ENCODE data around the gene SIPA1.

Gene SIPA1

GRCh38 chr11:65598258-65598699 is 39.6 kb upstream of the SIPA1 start:
- Mint-ChIP-seq H3K27me3 (no peaks in the 10 kb centered on the region), H3K27ac (no peak overlapping the region), H3K4me3 (no peak overlapping the region), H3K4me1 (ENCODE audit: low read depth) (peaks cover 19% of the 10 kb centered on the region), H3K9me3 (no peaks in the 10 kb centered on the region), H3K36me3 (ENCODE audit: low read depth) (peaks cover 57% of the 10 kb centered on the region)
- no peak for DNase-seq

GRCh38 chr11:65599216-65599954 is 38.5 kb upstream of the SIPA1 start:
- no peak for DNase-seq
- Mint-ChIP-seq H3K4me3 (no peak overlapping the region), H3K36me3 (ENCODE audit: low read depth) (peaks cover 60% of the 10 kb centered on the region), H3K4me1 (ENCODE audit: low read depth) (peaks cover 12% of the 10 kb centered on the region), H3K27ac (peak overlapping the region; percentile 17), H3K9me3 (no peaks in the 10 kb centered on the region), H3K27me3 (no peaks in the 10 kb centered on the region)

- H3K27me3 Mint-ChIP-seq = no peaks in the 10 kb centered on the region
- H3K4me1 Mint-ChIP-seq (ENCODE audit: low read depth) = peaks cover 11% of the 10 kb centered on the region
- no peak overlapping the region for H3K27ac Mint-ChIP-seq
- DNase-seq = no peak
- H3K9me3 Mint-ChIP-seq = no peaks in the 10 kb centered on the region
- no peak overlapping the region for H3K4me3 Mint-ChIP-seq
- H3K36me3 Mint-ChIP-seq (ENCODE audit: low read depth) = peaks cover 66% of the 10 kb centered on the region
Observed at GRCh38 chr11:65599955-65600246, 38.0 kb upstream of the SIPA1 start.

GRCh38 chr11:65604258-65604657 is 33.6 kb upstream of the SIPA1 start:
- Mint-ChIP-seq H3K27me3 (no peaks in the 10 kb centered on the region), H3K9me3 (no peaks in the 10 kb centered on the region), H3K36me3 (ENCODE audit: low read depth) (peaks cover 79% of the 10 kb centered on the region), H3K4me3 (no peak overlapping the region), H3K27ac (peak overlapping the region; percentile 50), H3K4me1 (ENCODE audit: low read depth) (peaks cover 9% of the 10 kb centered on the region)
- no peak for DNase-seq

GRCh38 chr11:65606876-65607613 is 30.9 kb upstream of the SIPA1 start:
- H3K4me3 Mint-ChIP-seq = no peak overlapping the region
- no peak for DNase-seq
- no peaks in the 10 kb centered on the region for H3K27me3 Mint-ChIP-seq
- H3K36me3 Mint-ChIP-seq (ENCODE audit: low read depth) = peaks cover 90% of the 10 kb centered on the region
- H3K4me1 Mint-ChIP-seq (ENCODE audit: low read depth) = peaks cover 35% of the 10 kb centered on the region
- H3K27ac Mint-ChIP-seq = no peak overlapping the region
- H3K9me3 Mint-ChIP-seq = no peaks in the 10 kb centered on the region

GRCh38 chr11:65607614-65608426 is 30.1 kb upstream of the SIPA1 start:
- H3K4me3 Mint-ChIP-seq = no peak overlapping the region
- H3K27me3 Mint-ChIP-seq = no peaks in the 10 kb centered on the region
- H3K9me3 Mint-ChIP-seq = no peaks in the 10 kb centered on the region
- H3K36me3 Mint-ChIP-seq (ENCODE audit: low read depth) = peaks cover 91% of the 10 kb centered on the region
- no peak for DNase-seq
- H3K4me1 Mint-ChIP-seq (ENCODE audit: low read depth) = peaks cover 42% of the 10 kb centered on the region
- peak overlapping the region; percentile 65 for H3K27ac Mint-ChIP-seq

- no peak overlapping the region for H3K4me3 Mint-ChIP-seq
- H3K27me3 Mint-ChIP-seq = no peaks in the 10 kb centered on the region
- peaks cover 47% of the 10 kb centered on the region for H3K4me1 Mint-ChIP-seq (ENCODE audit: low read depth)
- no peaks in the 10 kb centered on the region for H3K9me3 Mint-ChIP-seq
- DNase-seq = no peak
- peaks cover 85% of the 10 kb centered on the region for H3K36me3 Mint-ChIP-seq (ENCODE audit: low read depth)
- H3K27ac Mint-ChIP-seq = peak overlapping the region; percentile 91
Observed at GRCh38 chr11:65609229-65609628, 28.7 kb upstream of the SIPA1 start.

GRCh38 chr11:65609665-65610064 is 28.2 kb upstream of the SIPA1 start:
- H3K27me3 Mint-ChIP-seq = no peaks in the 10 kb centered on the region
- peak overlapping the region; percentile 20 for H3K4me3 Mint-ChIP-seq

GRCh38 chr11:65610404-65610803 is 27.5 kb upstream of the SIPA1 start:
- H3K9me3 Mint-ChIP-seq = no peaks in the 10 kb centered on the region
- H3K4me1 Mint-ChIP-seq (ENCODE audit: low read depth) = peaks cover 47% of the 10 kb centered on the region

More at GRCh38 chr11:65609665-65610064, 28.2 kb upstream of the SIPA1 start:
- Mint-ChIP-seq H3K9me3 (no peaks in the 10 kb centered on the region), H3K36me3 (ENCODE audit: low read depth) (peaks cover 84% of the 10 kb centered on the region), H3K27ac (peak overlapping the region; percentile 91), H3K4me1 (ENCODE audit: low read depth) (peaks cover 47% of the 10 kb centered on the region)
- no peak for DNase-seq

GRCh38 chr11:65611028-65611757 is 26.7 kb upstream of the SIPA1 start:
- no peaks in the 10 kb centered on the region for H3K27me3 Mint-ChIP-seq
- H3K27ac Mint-ChIP-seq = peak overlapping the region; percentile 91
- peaks cover 47% of the 10 kb centered on the region for H3K4me1 Mint-ChIP-seq (ENCODE audit: low read depth)
- no peak for DNase-seq
- peaks cover 76% of the 10 kb centered on the region for H3K36me3 Mint-ChIP-seq (ENCODE audit: low read depth)
- H3K4me3 Mint-ChIP-seq = peak overlapping the region; percentile 96
- H3K9me3 Mint-ChIP-seq = no peaks in the 10 kb centered on the region

More at GRCh38 chr11:65610404-65610803, 27.5 kb upstream of the SIPA1 start:
- Mint-ChIP-seq H3K36me3 (ENCODE audit: low read depth) (peaks cover 81% of the 10 kb centered on the region), H3K27ac (peak overlapping the region; percentile 91), H3K4me3 (peak overlapping the region; percentile 96), H3K27me3 (no peaks in the 10 kb centered on the region)
- DNase-seq = no peak

- peak overlapping the region; percentile 91 for H3K27ac Mint-ChIP-seq
- no peaks in the 10 kb centered on the region for H3K27me3 Mint-ChIP-seq
- DNase-seq = no peak
- H3K4me1 Mint-ChIP-seq (ENCODE audit: low read depth) = peaks cover 53% of the 10 kb centered on the region
- H3K36me3 Mint-ChIP-seq (ENCODE audit: low read depth) = peaks cover 76% of the 10 kb centered on the region
- H3K9me3 Mint-ChIP-seq = no peaks in the 10 kb centered on the region
- peak overlapping the region; percentile 96 for H3K4me3 Mint-ChIP-seq
Observed at GRCh38 chr11:65611758-65612603, 25.9 kb upstream of the SIPA1 start.

- H3K4me1 Mint-ChIP-seq (ENCODE audit: low read depth) = peaks cover 58% of the 10 kb centered on the region
- H3K4me3 Mint-ChIP-seq = peak overlapping the region; percentile 96
- no peaks in the 10 kb centered on the region for H3K9me3 Mint-ChIP-seq
- H3K27me3 Mint-ChIP-seq = no peaks in the 10 kb centered on the region
- no peak for DNase-seq
- peak overlapping the region; percentile 91 for H3K27ac Mint-ChIP-seq
- peaks cover 80% of the 10 kb centered on the region for H3K36me3 Mint-ChIP-seq (ENCODE audit: low read depth)
Observed at GRCh38 chr11:65612691-65613090, 25.2 kb upstream of the SIPA1 start.

- Mint-ChIP-seq H3K4me3 (peak overlapping the region; percentile 96), H3K36me3 (ENCODE audit: low read depth) (peaks cover 80% of the 10 kb centered on the region), H3K9me3 (no peaks in the 10 kb centered on the region), H3K27ac (peak overlapping the region; percentile 91), H3K4me1 (ENCODE audit: low read depth) (peaks cover 60% of the 10 kb centered on the region), H3K27me3 (no peaks in the 10 kb centered on the region)
- DNase-seq = no peak
Observed at GRCh38 chr11:65613091-65613928, 24.6 kb upstream of the SIPA1 start.
